DOHH2 (cell line): ENCODE data around the gene DAAM1.

Experiments used
- H3F3A ChIP-seq: fragments of 200-600 bp; sonication (generic), shearing (Covaris generic); 2 replicates; pipeline ENCODE4 v1.6.0; 2016; ENCODE audit warnings: antibody characterized with exemption, mild to moderate bottlenecking; ENCODE audit not compliant: control insufficient read depth, insufficient read depth
- H3K27ac ChIP-seq: fragments of 200-600 bp; sonication (generic); 2 replicates; pipeline ENCODE4 v1.5.1; 2014; ENCODE audit warnings: low read depth, mild to moderate bottlenecking, low read length, moderate library complexity
- H3K27me3 ChIP-seq: fragments of 200-600 bp; sonication (generic); 2 replicates; pipeline ENCODE4 v1.6.1; 2014; ENCODE audit warnings: mild to moderate bottlenecking, low read length, mixed read lengths; ENCODE audit not compliant: control insufficient read depth
- H3K36me3 ChIP-seq: fragments of 200-600 bp; sonication (generic); 2 replicates; pipeline ENCODE4 v1.6.1; 2014; ENCODE audit warnings: mild to moderate bottlenecking, low read length, moderate library complexity, mixed read lengths; ENCODE audit not compliant: control insufficient read depth
- H3K4me1 ChIP-seq: fragments of 200-600 bp; sonication (generic); 2 replicates; pipeline ENCODE4 v1.6.1; 2014; ENCODE audit warnings: mild to moderate bottlenecking, low read length, mixed read lengths; ENCODE audit not compliant: control insufficient read depth
- H3K4me2 ChIP-seq: fragments of 200-600 bp; sonication (generic); 2 replicates; pipeline ENCODE4 v1.6.0; 2014; ENCODE audit warnings: mild to moderate bottlenecking, low read length, moderate library complexity
- H3K4me3 ChIP-seq: fragments of 200-600 bp; sonication (generic); 2 replicates; pipeline ENCODE4 v1.5.1; 2014; ENCODE audit warnings: mild to moderate bottlenecking, low read length, mixed read lengths
- H3K79me2 ChIP-seq: fragments of 200-600 bp; sonication (generic); 2 replicates; pipeline ENCODE4 v1.6.1; 2014; ENCODE audit warnings: mild to moderate bottlenecking, low read length, mixed read lengths; ENCODE audit not compliant: control insufficient read depth
- H3K9me2 ChIP-seq: fragments of 200-600 bp; sonication (generic); replicated peaks from 2 replicates; pipeline ENCODE4 v1.6.1; 2014; ENCODE audit warnings: mild to moderate bottlenecking, low read length, mixed read lengths; ENCODE audit not compliant: control insufficient read depth
- H3K9me3 ChIP-seq: fragments of 200-600 bp; sonication (generic); 2 replicates; pipeline ENCODE4 v1.6.1; 2014; ENCODE audit warnings: antibody characterized with exemption, low read length, mixed read lengths; ENCODE audit not compliant: control insufficient read depth, insufficient read depth
- H4K20me1 ChIP-seq: fragments of 200-600 bp; sonication (generic); 2 replicates; pipeline ENCODE4 v1.6.0; 2014; ENCODE audit warnings: low read depth, mild to moderate bottlenecking, antibody characterized with exemption, low read length, moderate library complexity; ENCODE audit not compliant: control insufficient read depth, insufficient read depth
- EZH2phosphoT487 ChIP-seq: fragments of 200-600 bp; sonication (generic); IDR thresholded peaks from 2 replicates; pipeline ENCODE4 v1.6.1; 2017; ENCODE audit warnings: borderline replicate concordance, mild to moderate bottlenecking, antibody characterized with exemption, low read length, moderate library complexity, mixed read lengths
- TF ChIP-seq, protein P1 (sequence below): fragments of 200-600 bp; sonication (generic); IDR thresholded peaks from one replicate; pipeline ENCODE4 v1.5.1; 2014; ENCODE audit warnings: antibody characterized with exemption, mild to moderate bottlenecking, low read depth, low read length; ENCODE audit not compliant: poor library complexity, severe bottlenecking

The DAAM1 gene

DNA sequence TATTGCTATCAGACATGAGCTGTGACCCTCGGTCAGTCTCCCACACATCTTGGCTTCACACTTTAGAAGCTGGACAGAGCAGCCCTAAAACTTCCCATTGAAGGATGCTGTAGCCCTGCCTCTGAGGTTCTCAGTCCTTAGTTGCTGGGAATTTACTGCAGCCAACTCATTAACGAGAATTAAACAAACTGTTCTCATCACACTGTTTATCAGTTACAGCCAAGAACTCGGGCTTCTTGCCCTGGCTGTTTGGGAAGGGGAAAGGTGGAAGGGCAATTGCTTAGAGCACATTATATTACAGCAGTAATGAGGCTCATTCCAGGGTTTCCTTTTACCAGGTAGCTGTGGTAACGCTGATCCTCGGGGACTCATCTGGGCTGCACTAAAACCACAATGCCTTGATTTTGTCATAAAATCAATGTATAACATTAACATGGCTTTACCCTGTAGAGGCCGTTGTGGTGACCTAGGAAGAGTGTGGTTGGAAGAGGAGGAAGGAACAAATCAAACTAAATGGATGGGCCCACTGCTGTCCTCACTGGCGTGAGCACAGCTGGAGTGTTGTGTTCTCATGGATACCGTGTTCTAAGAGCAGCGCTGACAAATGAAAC, 189.6 kb downstream of the DAAM1 start:
- peaks cover 4% of the 10 kb centered on the region for H3K9me3 ChIP-seq
- no peaks in the 10 kb centered on the region for H3K9me2 ChIP-seq
- no peak overlapping the region for H3K4me3 ChIP-seq
- H3K4me2 ChIP-seq: no peak overlapping the region
- H3K4me1 ChIP-seq: peaks cover 7% of the 10 kb centered on the region
- no peaks in the 10 kb centered on the region for H3F3A ChIP-seq
- H3K36me3 ChIP-seq: no peaks in the 10 kb centered on the region
- no peaks in the 10 kb centered on the region for H3K27me3 ChIP-seq
- no peak for TF ChIP-seq EZH2phosphoT487
- H3K79me2 ChIP-seq: no peaks in the 10 kb centered on the region
- H3K27ac ChIP-seq: no peak overlapping the region
- H4K20me1 ChIP-seq: no peaks in the 10 kb centered on the region

DNA sequence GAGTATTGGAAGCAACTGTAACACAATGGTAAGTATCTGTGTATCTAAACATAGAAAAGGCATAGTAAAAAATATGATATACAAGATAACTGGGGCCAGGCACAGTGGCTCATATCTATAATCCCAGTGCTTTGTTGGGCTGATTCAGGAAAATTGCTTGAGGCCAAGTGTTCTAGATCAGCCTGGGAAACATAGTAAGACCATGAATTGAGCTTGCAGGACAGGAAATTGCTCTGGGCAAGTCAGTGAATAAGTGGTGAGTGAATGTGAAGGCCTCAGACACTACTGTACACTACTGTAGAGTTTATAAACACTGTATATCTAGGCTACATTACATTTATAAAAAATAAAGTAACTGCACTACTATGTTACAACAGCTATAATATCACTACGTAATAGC, 201.5 kb downstream of the DAAM1 start:
- no peaks in the 10 kb centered on the region for H3K9me2 ChIP-seq
- H3K27me3 ChIP-seq: no peaks in the 10 kb centered on the region
- H3K9me3 ChIP-seq: no peaks in the 10 kb centered on the region
- no peak overlapping the region for H3K4me2 ChIP-seq
- no peaks in the 10 kb centered on the region for H3K79me2 ChIP-seq
- H3K27ac ChIP-seq: no peak overlapping the region
- no peaks in the 10 kb centered on the region for H3K4me1 ChIP-seq
- H4K20me1 ChIP-seq: no peaks in the 10 kb centered on the region
- H3K36me3 ChIP-seq: no peaks in the 10 kb centered on the region
- H3K4me3 ChIP-seq: no peak overlapping the region
- TF ChIP-seq, protein P1, sequence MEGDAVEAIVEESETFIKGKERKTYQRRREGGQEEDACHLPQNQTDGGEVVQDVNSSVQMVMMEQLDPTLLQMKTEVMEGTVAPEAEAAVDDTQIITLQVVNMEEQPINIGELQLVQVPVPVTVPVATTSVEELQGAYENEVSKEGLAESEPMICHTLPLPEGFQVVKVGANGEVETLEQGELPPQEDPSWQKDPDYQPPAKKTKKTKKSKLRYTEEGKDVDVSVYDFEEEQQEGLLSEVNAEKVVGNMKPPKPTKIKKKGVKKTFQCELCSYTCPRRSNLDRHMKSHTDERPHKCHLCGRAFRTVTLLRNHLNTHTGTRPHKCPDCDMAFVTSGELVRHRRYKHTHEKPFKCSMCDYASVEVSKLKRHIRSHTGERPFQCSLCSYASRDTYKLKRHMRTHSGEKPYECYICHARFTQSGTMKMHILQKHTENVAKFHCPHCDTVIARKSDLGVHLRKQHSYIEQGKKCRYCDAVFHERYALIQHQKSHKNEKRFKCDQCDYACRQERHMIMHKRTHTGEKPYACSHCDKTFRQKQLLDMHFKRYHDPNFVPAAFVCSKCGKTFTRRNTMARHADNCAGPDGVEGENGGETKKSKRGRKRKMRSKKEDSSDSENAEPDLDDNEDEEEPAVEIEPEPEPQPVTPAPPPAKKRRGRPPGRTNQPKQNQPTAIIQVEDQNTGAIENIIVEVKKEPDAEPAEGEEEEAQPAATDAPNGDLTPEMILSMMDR: no peak
- TF ChIP-seq EZH2phosphoT487: no peak
- H3F3A ChIP-seq: no peaks in the 10 kb centered on the region

DNA sequence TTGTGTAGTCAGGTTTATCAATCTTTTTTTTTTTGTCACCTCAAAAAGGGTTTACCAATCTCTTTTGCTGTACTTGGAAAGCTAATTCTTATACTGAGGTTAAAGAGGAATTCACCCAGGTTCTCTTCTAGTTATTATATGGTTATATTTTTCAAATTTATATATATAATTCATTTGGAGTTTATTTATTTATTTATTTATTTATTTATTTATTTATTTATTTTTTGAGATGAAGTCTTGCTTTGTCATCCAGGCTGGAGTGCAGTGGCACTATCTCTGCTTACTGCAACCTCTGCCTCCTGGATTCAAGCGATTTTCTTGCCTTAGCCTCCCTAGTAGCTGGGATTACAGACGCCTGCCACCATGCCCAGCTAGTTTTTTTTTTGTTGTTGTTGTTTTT, 202.9 kb downstream of the DAAM1 start:
- H3K9me2 ChIP-seq: no peaks in the 10 kb centered on the region
- H3K9me3 ChIP-seq: no peaks in the 10 kb centered on the region
- no peak overlapping the region for H3K4me3 ChIP-seq
- H3K27me3 ChIP-seq: no peaks in the 10 kb centered on the region
- no peaks in the 10 kb centered on the region for H4K20me1 ChIP-seq
- TF ChIP-seq, protein P1: no peak
- TF ChIP-seq EZH2phosphoT487: no peak
- no peak overlapping the region for H3K27ac ChIP-seq
- no peak overlapping the region for H3K4me2 ChIP-seq
- no peaks in the 10 kb centered on the region for H3K4me1 ChIP-seq
- H3F3A ChIP-seq: no peaks in the 10 kb centered on the region
- no peaks in the 10 kb centered on the region for H3K36me3 ChIP-seq
- H3K79me2 ChIP-seq: no peaks in the 10 kb centered on the region

DNA sequence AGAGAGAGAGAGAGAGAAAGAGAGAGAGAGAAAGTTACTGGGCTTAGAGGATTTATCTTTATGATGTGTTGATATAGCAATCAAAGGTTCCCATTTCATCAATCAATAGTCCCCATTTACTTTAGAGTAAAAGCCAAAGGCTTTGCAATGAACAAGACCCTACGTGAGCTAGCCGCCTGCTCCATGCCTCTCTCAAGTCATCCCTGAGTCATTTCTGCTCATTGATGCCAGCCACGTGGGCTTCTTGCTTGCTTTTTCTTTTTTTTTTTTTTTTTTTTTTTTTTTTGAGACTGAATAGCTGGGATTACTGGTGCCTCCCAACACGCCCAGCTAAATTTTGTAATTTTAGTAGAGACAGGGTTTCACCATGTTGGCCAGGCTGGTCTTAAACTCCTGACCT, 205.8 kb downstream of the DAAM1 start:
- no peaks in the 10 kb centered on the region for H3K79me2 ChIP-seq
- no peak overlapping the region for H3K4me3 ChIP-seq
- H3F3A ChIP-seq: no peaks in the 10 kb centered on the region
- H3K4me1 ChIP-seq: no peaks in the 10 kb centered on the region
- no peaks in the 10 kb centered on the region for H4K20me1 ChIP-seq
- H3K27me3 ChIP-seq: no peaks in the 10 kb centered on the region
- no peak overlapping the region for H3K27ac ChIP-seq
- no peaks in the 10 kb centered on the region for H3K36me3 ChIP-seq
- no peaks in the 10 kb centered on the region for H3K9me3 ChIP-seq
- TF ChIP-seq EZH2phosphoT487: no peak
- TF ChIP-seq, protein P1: no peak
- no peaks in the 10 kb centered on the region for H3K9me2 ChIP-seq
- no peak overlapping the region for H3K4me2 ChIP-seq
